Measurements from ENCODE around the gene ABT1.
"Not testable (repeated sequence)": the region's sequence is repeated elsewhere in the genome, so short reads cannot be mapped to it uniquely, and the experiment has no call there.

Gene ABT1

GRCh38 chr6:26596579-26597388 lies at the start of gene ABT1:
Gene ABT1 (plus strand): TSS chr6:26596953. CDS start chr6:26596983, 30 bp downstream.
- DNase-seq (ENCODE audit: low read depth in 2 of 2) = peak; percentile 92 to 95

- not testable (repeated sequence) for DNase-seq (ENCODE audit: low read depth in 2 of 2)
These were observed 49.4 kb upstream of the ABT1 start for GRCh38 chr6:26547363-26547762.

- DNase-seq (ENCODE audit: low read depth in 2 of 2) = peak in 1 of 2 donors; percentile 56
These were observed 46.3 kb upstream of the ABT1 start for GRCh38 chr6:26550250-26550993.

- DNase-seq (ENCODE audit: low read depth in 2 of 2) = no peak
These were observed 44.5 kb upstream of the ABT1 start for GRCh38 chr6:26552205-26552604.

GRCh38 chr6:26552640-26553188 lies 44.0 kb upstream of the ABT1 start:
- no peak for DNase-seq (ENCODE audit: low read depth in 2 of 2)

GRCh38 chr6:26553264-26553634 lies 43.5 kb upstream of the ABT1 start:
- DNase-seq (ENCODE audit: low read depth in 2 of 2) = peak; percentile 75 to 84

GRCh38 chr6:26553635-26554446 lies 42.9 kb upstream of the ABT1 start:
- peak; percentile 75 to 88 for DNase-seq (ENCODE audit: low read depth in 2 of 2)

GRCh38 chr6:26554447-26554696 lies 42.4 kb upstream of the ABT1 start:
- no peak for DNase-seq (ENCODE audit: low read depth in 2 of 2)

- DNase-seq (ENCODE audit: low read depth in 2 of 2) = peak in 1 of 2 donors; percentile 51
These were observed 41.9 kb upstream of the ABT1 start for GRCh38 chr6:26554697-26555504.

- no peak for DNase-seq (ENCODE audit: low read depth in 2 of 2)
These were observed 41.1 kb upstream of the ABT1 start for GRCh38 chr6:26555505-26556262.

- peak in 1 of 2 donors; percentile 36 for DNase-seq (ENCODE audit: low read depth in 2 of 2)
These were observed 40.3 kb upstream of the ABT1 start for GRCh38 chr6:26556263-26557070.

GRCh38 chr6:26561533-26562466 lies 35.0 kb upstream of the ABT1 start:
- no peak for DNase-seq (ENCODE audit: low read depth in 2 of 2)

GRCh38 chr6:26563488-26563887 lies 33.3 kb upstream of the ABT1 start:
- DNase-seq (ENCODE audit: low read depth in 2 of 2) = no peak

- peak; percentile 98 to 100 for DNase-seq (ENCODE audit: low read depth in 2 of 2)
These were observed 27.9 kb upstream of the ABT1 start for GRCh38 chr6:26568601-26569432.

- DNase-seq (ENCODE audit: low read depth in 2 of 2) = no peak
These were observed 27.4 kb upstream of the ABT1 start for GRCh38 chr6:26569433-26569764.

- DNase-seq (ENCODE audit: low read depth in 2 of 2) = no peak
These were observed 26.5 kb upstream of the ABT1 start for GRCh38 chr6:26570027-26570809.

Data from stimulated activated CD4-positive, alpha-beta T cell treated with anti-CD3 and anti-CD28 coated beads, Interleukin-1b, Interleukin-23, amount 100 ng/mL, for 4 hours (primary cell).